HG02970 (cell line): ENCODE results near the gene GAS7.
"Not testable (repeated sequence)": the region's sequence is repeated elsewhere in the genome, so short reads cannot be mapped to it uniquely, and the experiment has no call there.

ENCODE experiments used
- ATAC-seq: cut with Tn5 transposase; IDR thresholded peaks from one replicate; pipeline ENCODE4 v1.9.1; 2021; ENCODE audit warnings: mild to moderate bottlenecking, moderate library complexity, moderate number of reproducible peaks; ENCODE audit not compliant: unreplicated experiment, low FRiP score

The GAS7 gene

GRCh38 chr17:9928601-9929333, 269.6 kb downstream of the GAS7 start:
- ATAC-seq = no peak

DNA sequence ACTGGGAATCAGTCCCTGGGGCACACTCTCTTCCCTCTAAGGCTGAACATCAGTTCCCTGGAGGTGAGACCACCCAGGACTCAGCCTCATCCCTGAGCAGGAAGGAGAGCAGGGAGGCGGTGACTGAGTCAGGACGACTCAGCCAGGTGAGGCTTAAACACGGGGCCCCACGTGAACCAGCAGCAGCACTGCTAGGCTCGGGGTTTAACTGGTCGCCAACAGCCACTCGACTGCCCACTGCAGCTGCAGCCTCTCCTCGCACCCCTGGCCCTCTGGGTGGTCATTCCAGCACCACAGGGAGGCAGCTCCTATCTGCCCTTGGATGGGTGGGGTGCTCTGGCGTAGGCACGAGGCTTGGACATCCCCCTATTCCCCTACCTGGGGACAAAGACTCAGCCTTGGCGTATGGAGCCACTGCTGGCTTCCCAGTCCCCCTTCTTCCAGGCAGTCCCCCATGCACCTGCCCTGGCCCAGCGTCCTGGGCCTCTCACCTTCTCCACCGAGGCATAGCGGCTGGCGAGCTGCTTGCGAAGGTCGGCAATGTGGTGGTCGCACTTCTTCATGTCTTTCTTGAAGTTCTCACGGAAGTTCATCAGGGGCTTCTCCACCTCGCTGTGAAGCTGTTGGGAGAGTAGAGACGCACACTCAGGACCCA, 272.1 kb downstream of the GAS7 start:
- ATAC-seq = no peak

DNA sequence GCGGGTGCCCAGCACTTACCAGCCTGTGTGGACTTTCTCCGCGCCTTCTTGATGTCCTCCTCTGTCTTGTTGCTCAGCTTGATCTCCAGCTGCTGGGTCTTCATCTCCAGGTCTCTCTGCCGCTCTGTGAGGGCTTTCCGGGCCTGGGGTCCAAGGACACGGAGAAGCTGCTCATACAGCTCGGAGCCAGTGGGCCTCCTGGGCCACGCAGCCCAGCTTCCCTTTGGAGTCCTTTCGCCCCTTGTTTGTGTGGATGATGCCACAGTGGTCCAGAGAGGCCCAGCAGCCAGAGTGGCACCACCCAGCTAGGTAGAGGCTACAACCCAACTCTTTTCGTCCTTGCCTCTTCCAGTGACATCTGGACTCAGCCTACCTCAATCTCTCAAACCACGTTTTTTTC, 272.9 kb downstream of the GAS7 start:
- no peak for ATAC-seq

- no peak for ATAC-seq
Measured at GRCh38 chr17:9924735-9925191, 273.6 kb downstream of the GAS7 start.

DNA sequence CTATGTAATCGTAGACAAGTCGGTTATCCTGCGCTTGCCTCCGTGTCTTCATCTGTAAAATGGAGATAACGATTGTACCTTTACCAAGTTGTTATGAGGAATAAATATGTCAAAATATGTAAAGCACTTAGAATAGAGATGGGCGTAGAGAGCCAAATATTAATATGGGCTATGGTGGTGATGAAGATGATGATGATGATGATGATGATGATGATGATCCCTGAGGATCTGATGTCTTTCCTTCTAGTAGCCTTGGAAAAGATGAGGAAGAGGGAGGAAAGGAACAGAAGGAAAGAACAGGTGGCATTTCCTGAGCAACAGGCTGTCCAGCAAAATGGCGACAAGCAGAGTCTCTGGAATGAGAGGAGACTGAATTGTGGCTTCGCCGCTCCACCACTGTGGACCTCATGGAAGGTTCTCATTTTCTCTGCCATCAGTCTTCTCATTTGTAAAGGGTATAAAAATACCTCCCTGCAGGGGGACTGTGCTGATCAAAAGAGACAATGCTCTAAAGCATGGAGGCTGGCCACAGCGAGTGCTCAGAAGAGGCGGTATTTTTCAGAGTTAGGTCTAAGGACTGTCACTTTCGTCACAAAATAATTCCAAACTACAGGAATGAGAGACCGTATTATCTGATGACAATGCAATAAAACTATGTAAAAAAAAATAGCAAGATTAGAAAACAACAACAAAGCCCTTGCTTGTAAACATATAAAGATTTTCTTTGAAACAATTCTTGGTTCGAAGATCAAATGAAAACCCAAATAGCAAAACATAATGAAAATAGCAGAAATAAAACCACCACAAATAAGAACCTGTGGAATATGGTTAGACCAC, 276.2 kb downstream of the GAS7 start:
- ATAC-seq = no peak

- not testable (repeated sequence) for ATAC-seq
Measured at GRCh38 chr17:9921216-9921615, 277.2 kb downstream of the GAS7 start.

- no peak for ATAC-seq
Measured at GRCh38 chr17:9918804-9919352, 279.5 kb downstream of the GAS7 start.

- ATAC-seq = no peak
Measured at GRCh38 chr17:9918352-9918751, 280.1 kb downstream of the GAS7 start.

DNA sequence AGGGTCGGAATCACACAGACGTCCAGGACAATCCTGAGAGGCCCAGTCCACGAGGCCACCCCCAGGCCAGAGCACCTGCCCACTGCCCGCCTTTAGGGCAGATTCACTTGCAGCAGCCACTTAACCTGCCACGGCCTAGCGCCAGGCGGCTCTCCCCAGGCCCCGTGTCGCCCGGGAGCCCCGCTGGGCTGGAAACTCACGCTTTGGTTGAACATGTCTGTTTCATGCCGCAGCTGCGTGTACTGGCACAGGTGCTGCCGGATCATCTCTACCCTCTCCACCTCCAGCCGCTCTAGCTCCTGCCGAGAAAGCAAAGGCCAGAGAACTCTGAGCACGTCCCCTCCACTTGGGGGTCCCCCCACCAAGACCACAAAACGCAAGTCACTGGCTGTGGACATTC, 280.6 kb downstream of the GAS7 start:
- no peak for ATAC-seq

DNA sequence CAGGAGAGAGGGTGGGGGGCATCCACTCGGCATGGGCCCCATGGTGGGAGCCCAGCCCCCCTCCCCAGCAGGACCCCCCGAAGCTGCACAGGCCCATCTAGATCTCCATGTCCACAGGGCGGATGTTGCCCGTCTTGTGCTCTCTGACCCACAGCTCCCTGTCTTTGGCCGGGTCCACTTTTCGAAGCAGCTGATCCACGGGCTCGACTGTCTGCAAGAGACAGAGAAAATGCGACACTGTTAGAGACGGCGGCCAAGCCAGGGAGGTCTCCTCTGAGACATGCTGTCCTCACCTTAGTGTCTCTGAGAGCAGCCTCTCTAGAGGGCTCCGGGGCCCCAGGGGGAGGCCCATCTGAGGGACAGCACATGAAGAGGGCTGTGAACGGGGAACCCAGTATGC, 281.3 kb downstream of the GAS7 start:
- no peak for ATAC-seq

- no peak for ATAC-seq
Measured at GRCh38 chr17:9916108-9916507, 282.3 kb downstream of the GAS7 start.

DNA sequence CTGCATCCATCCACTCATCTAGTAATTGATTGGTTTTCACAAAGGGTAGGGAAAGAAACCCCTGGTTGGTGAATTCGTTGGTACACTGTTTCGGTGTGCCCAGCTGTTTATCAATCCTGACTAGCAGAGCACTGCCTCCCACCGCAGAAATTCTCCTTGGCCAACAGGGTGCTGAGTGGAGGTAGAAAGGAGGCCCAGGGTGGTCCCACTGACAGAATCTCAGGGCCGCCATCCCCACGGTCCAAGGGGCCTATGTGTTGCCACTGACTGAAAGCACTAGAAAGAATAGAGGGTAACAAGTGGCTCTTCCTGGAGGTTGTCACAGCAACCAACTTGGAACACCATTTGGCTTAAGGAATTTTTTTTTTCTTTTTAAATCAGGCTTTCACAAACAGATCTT, 284.9 kb downstream of the GAS7 start:
- no peak for ATAC-seq

DNA sequence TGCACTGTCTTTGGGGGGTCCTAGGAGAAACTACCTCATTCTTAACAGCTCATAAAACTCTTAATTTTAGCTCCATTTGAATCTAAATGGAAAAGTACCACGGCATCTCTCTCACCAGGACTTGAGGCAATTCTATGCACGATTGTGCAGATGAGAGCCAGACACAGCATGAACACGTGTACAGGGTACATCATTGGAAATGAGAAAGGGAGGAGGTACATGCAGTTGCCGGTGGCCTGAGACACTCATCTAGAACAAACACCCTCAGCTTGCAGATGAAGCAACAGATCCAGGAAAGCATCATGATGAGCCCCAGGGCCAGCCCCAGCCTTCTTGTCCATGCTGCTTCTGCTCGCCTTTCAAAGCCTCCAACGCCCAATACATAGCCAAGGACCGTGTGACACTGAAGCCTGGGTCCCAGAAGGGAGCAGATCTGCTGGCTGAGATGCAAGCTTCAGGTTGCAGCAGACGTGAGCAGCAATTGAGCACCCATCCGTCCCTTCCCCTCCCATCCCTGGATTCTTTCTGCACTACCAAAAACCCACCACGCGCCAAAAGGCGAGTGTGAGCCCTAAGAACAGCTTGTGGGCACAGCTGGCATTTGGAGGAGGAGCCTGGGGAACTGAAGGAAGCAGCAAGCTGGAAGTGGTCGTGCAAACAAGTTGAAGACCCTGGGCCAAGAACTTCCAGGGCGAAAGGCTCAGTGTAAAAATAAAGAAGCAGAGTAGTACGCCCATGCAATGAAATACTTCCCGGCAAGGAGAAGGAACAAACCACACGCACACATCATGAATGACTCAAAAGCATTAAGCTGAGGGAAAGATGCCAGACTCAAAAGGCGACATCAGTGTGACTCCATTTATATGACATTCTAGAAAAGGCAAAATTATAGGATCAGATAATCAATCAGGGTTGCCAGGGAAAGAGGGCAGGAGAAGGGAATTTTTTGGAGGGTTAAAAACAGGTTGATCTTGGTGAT, 286.0 kb downstream of the GAS7 start:
- ATAC-seq = no peak

DNA sequence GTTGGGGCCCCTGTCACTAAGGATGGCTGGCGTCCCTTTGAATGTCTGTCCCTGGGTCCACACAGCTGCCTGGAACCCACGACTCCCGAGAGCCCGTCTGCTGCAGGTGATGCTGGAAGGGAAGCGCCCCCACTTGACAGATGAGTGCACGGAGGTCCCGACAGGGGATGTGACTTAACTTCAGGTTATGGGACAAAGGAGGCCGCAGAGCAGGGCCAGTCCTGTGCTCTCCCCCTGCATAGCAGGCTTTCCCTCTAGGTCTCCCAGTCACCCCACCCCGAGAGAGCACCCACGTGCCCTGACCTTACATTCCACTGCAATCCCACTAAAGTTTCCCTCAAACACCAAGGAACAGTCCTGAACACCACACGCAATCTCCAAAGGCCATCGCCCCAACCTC, 287.3 kb downstream of the GAS7 start:
- no peak for ATAC-seq

DNA sequence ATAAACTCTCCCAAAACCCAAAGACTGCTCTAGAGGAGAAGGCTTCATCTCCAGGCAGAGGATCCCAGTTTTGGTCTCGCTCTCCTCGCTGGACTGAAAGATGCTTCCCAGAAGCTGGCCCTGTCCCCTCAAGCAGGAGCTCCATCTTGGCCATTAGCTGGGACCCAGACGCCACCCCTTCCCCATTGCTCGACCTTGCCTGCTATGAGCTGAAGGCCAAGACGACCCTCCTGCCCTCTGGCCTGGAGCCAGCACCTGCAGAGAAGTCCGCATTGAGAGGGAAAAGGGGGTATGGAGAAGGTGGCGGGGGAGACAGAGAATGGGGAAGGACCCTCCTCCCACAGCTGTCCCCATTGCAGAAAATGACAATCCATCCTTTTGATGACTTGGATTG, 289.8 kb downstream of the GAS7 start:
- ATAC-seq = no peak

GRCh38 chr17:9907883-9908648, 290.3 kb downstream of the GAS7 start:
- ATAC-seq = no peak

DNA sequence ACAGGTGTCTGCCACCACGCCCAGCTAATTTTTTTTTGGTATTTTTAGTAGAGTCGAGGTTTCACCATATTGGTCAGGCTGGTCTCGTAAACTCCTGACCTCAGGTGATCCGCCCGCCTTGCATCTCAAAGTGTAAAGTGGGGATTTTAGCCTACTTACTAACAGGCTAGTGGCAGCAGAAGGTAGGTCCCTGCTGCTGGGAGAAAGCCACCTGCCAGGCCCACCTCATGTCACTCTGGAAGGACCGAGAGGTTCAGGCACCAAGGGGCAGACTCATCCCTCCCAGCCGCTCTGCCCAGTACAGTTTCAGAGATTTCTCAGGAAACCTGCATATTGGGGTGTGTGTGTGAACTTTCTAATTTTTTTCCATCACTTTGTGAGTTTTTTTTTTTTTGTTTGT, 291.3 kb downstream of the GAS7 start:
- ATAC-seq = no peak

DNA sequence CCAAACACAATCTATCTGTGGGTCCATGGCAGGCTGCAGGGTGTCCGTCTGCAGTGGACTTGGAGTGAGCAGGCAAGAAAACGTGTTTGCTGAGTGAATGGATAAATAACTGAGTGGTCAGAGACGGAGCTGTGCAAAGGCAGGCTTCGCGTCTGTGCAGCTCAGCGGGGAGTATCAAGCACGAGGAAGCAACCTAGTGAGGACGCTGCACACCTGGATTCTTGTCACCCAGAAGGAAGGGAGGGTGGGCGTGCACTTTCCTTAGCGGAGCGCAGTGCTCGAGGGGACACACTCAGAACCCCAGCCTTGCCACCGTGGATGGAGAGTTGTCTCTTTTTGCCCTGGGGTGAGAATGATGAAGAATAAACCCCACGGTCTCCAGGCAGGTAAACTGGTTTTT, 291.8 kb downstream of the GAS7 start:
- ATAC-seq = no peak

- ATAC-seq = no peak
Measured at GRCh38 chr17:9905902-9906301, 292.5 kb downstream of the GAS7 start.
